GM12874 (cell line): ENCODE measurements around the gene PCDHB4.

Source experiments
- TF ChIP-seq, protein P1 (sequence below): IDR thresholded peaks from 2 replicates; pipeline ENCODE4 v1.5.1; 2011; ENCODE audit warnings: low read depth, mild to moderate bottlenecking, control low read depth, low read length, moderate library complexity; ENCODE audit not compliant: insufficient read depth

PCDHB4 gene

GRCh38 chr5:141101059-141101458 lies 20.6 kb upstream of the PCDHB4 start:
- TF ChIP-seq, protein P1, sequence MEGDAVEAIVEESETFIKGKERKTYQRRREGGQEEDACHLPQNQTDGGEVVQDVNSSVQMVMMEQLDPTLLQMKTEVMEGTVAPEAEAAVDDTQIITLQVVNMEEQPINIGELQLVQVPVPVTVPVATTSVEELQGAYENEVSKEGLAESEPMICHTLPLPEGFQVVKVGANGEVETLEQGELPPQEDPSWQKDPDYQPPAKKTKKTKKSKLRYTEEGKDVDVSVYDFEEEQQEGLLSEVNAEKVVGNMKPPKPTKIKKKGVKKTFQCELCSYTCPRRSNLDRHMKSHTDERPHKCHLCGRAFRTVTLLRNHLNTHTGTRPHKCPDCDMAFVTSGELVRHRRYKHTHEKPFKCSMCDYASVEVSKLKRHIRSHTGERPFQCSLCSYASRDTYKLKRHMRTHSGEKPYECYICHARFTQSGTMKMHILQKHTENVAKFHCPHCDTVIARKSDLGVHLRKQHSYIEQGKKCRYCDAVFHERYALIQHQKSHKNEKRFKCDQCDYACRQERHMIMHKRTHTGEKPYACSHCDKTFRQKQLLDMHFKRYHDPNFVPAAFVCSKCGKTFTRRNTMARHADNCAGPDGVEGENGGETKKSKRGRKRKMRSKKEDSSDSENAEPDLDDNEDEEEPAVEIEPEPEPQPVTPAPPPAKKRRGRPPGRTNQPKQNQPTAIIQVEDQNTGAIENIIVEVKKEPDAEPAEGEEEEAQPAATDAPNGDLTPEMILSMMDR: no peak

- TF ChIP-seq, protein P1: no peak
Measured at GRCh38 chr5:141105350-141105749, 16.3 kb upstream of the PCDHB4 start.

DNA sequence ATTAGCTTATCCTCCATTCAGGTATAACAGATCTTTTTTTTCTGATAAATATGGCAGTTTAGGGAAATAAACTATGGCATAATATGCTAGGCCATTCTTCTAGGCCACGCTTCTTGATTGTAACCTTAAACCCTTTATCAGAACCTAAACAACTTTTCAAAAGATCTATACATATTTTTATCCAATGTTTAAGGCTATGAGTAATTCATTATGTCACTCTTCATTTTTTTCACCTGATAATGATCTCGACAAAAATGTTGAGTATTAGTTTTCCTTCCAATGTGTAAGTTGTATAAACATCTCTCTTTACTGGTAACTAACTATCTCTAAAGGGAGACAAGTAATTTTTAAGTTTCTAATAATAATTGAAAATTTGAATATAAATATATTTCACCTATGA lies 2.4 kb upstream of the PCDHB4 start:
- TF ChIP-seq, protein P1: no peak

DNA sequence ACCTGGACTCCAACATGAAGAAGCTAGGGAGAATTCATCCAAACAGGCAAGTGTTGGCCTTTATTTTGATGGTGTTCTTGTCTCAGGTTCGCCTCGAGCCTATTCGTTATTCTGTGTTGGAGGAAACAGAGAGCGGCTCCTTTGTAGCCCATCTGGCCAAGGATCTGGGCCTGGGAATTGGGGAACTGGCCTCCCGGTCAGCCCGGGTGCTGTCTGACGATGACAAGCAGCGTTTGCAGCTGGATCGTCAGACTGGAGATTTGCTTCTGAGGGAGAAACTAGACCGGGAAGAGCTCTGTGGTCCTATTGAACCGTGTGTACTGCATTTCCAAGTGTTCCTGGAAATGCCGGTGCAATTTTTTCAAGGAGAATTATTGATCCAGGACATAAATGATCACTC lies 367 bp downstream of the PCDHB4 start:
- TF ChIP-seq, protein P1: no peak

DNA sequence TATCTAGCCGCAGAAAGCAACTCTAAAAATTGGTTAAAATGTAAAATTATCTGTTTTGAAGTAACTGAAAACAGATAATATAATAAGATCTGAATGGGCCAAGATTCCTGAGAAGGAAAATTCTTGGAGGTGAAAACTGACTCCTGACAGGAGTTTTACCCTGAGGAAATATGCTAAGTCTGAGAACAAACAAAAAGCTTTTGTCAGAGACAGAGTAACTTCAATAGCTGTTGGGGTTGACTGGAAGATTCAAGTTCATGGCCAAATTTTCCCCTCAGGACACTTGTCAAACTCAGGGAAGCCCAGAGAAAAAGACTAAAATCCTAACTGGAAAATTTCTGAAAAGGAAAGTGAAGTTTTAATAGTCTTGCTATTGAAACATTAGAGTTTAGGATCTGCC lies 5.7 kb downstream of the PCDHB4 start:
- TF ChIP-seq, protein P1: no peak

DNA sequence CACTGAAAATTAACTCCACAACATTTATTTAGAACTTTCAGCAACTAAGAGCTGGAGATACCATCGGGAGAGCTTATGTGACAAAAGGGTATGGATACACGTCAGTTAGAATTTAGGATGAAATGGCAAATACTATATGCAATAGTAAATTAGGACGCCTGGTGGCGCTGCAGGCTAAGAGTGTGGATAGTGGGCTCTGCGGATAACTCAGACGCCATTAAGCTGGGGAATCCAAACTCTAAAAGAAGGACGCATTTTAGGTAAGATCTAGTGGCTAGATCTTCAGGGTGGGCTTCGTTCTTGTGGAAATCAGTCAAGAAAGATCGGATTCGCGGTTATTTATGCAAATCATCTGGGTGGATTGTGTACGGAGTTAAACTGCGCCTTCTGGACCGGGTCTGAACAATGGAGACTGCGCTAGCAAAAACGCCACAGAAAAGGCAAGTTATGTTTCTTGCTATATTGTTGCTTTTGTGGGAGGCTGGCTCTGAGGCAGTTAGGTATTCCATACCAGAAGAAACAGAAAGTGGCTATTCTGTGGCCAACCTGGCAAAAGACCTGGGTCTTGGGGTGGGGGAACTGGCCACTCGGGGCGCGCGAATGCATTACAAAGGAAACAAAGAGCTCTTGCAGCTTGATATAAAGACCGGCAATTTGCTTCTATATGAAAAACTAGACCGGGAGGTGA lies 13.6 kb downstream of the PCDHB4 start, which contains the start of gene PCDHB5:
Gene PCDHB5, plus strand, starts transcription at position 177 of the 688 bp plus-strand sequence. Its CDS starts 229 bp downstream, at position 406.
- TF ChIP-seq, protein P1: peak; percentile 9; the same call in 1 of the 2 replicates

GRCh38 chr5:141135718-141136266 lies 14.2 kb downstream of the PCDHB4 start:
- TF ChIP-seq, protein P1: no peak
